Activated T-helper 1 cell treated with anti-CD3 and anti-CD28 coated beads, Interleukin-2, amount 50 U/mL, for 16 hours (primary cell): ENCODE data around the gene ARHGEF19.
"Not testable (repeated sequence)": the region's sequence is repeated elsewhere in the genome, so short reads cannot be mapped to it uniquely, and the experiment has no call there.

Experiments used
- DNase-seq, 2 donors: peaks; one replicate each; pipeline ENCODE4 v3.0.0-alpha.2; 2020; ENCODE audit warnings: low read depth in 1 of 2, low spot score in 1 of 2

The ARHGEF19 gene

DNA sequence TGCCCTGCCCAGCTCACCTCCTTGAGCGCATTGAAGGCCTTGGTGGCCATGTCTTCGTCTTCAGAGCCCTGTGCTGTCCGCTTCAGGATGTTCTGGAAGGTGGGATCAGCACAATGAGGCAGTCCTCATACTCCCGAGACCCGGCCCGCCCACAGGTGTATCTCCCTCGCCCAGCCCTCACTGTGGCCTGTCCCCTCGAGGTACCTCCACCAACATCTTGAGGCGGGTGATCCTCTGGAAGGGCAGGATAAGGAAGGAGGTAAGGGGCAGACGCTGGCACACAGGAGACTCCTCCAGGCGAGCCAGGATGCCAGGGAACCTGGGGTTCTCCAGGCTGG lies 7.1 kb downstream of the ARHGEF19 start:
- no peak for DNase-seq

DNA sequence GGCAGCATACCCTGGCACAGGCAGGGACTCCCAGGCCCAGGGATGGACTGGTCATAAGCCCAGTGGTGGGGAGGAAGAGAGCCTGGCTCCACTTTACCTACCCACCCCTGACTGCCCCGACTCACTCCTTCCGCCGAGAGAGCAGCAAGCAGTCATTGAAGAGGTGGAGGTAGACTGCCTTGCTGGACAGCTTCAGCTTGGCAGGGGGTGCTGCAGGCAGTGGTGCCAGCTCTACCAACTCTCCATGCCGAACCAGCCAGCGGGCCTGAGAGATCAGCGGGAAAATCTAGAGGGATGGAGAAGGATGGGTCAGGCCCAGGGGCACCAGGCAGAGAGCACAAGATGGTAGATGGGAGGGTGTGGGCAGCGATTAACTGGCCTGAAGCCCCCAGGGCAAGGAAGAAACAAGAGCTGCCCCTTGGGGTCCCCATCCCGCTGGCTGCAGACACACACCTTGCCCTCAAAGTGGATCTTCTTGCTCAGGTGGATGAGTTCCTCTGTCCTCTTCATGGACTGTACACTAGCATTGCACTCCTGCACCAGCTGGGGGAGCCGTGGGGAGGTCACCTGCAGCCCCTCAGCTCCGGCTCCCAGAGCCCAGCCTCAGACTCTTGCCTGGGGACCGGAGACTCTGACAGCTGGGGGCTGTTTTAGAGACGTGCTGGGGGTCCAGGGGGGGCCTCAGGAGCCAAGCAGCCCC lies 7.7 kb downstream of the ARHGEF19 start:
- DNase-seq = no peak

DNA sequence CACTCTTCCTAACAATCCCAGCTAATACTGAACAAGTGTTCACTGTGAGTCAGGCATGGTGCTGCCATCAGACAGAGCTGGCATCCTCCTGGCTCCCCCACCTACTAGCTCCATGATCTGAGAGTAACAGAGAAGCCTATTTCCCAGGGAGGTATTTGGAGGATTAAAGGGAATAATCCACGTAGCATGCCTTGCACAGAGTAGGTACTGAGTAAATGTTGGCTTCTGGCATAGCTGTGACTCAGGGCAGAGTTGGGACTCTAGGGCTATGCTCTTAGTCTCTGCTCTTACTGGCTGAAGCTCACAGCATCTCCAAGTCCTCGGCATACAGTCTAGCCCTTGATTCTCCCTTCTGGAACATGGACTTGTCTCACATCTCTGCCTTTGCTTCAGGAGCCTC lies 8.2 kb downstream of the ARHGEF19 start:
- DNase-seq = no peak

DNA sequence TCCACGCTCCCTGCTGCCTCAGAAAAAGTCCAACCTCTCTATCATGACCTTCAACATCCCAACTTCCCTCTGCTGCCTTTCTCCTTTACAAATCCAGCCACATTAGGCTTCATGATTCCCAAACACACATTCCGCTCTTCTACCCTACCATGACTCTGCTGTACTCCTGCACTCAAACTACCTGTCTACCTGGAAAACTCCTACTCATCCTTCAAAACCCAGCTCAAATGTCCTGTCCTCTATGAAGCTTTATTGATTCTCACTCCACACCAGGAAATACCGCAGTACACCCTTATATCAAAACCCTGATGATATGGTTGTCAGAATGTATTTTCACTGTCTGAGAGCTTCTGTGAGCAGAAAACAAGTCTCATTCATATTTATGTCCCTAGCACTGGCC lies 8.9 kb downstream of the ARHGEF19 start:
- no peak for DNase-seq

DNA sequence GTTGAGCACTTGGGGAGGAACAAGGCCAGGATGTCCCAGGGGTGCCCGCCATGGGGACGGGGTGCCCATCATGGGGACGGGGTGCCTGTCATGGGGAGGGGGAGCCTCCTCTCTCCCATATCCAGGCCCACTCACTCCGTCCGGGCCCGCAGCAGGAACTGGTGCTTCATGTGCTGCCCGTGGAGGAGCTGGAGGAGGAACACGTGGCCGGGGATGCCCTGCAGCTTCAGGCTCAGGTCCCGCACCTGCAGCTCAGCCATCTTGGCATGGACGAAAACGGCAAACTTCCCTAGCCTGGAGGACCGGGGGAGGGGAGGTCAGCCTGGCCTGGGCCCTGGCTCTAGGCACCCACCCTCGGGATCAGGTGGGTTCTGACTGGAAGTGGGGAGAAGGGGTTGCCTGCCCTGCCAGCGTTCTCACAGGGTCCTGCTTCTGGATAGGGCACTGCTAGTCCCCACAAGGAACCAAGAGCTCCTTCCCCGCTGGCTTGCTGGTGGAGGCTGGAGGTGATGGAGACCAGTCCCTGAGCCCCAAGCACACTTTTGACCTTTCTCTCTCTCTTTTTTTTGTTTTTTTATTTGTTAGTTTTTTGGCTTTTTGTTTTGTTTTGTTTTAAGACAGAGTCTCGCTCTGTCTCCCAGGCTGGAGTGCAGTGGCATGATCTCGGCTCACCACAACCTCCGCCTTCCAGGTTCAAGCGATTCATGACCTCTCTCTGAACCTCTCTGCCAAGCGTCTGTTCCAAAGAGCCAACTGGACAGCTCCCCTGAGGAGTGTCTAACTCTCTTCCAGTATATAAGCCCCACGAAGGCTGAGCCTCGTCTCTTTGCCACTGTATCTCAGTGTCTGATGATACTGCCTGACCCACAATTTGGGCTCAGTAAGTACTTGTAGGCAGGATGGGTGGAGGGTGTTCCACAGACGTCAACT lies 9.9 kb downstream of the ARHGEF19 start:
- no peak for DNase-seq

DNA sequence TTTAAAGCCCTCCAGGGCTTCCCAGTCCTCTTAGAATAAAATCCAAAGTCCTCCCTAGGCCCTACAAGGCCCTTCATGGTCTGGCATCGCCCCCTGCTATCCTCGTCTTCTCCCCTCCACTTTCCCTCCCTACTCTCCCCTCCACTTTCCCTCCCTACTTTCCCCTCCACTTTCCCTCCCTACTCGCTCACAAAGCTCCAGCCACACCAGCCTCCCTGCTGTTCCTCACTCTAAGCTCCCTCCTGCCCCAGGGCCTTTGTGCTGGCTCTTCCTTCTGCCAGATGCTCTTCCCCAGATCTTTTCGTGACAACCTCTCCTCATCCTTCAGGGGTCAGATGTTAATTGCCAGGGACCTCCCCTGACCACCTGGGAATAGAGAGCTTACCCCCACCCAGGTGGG lies 12.8 kb downstream of the ARHGEF19 start:
- no peak for DNase-seq

DNA sequence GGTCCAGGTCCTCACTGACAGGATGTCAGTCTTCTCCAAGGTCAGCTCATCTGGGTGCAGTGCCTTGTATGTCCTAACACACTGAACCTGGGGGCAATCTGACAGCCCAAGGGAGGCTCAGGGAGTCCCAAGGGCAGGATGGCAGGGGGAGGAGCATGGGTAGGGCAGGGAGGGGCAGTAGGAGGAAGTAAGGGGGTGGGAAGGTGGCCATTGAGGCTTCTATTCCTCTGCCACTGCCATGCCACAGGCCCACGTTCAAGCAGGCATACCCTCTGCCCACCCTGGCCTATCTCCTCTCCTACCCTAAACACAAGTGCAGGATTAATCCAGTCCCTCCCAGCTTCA lies 13.3 kb downstream of the ARHGEF19 start:
- DNase-seq = no peak

DNA sequence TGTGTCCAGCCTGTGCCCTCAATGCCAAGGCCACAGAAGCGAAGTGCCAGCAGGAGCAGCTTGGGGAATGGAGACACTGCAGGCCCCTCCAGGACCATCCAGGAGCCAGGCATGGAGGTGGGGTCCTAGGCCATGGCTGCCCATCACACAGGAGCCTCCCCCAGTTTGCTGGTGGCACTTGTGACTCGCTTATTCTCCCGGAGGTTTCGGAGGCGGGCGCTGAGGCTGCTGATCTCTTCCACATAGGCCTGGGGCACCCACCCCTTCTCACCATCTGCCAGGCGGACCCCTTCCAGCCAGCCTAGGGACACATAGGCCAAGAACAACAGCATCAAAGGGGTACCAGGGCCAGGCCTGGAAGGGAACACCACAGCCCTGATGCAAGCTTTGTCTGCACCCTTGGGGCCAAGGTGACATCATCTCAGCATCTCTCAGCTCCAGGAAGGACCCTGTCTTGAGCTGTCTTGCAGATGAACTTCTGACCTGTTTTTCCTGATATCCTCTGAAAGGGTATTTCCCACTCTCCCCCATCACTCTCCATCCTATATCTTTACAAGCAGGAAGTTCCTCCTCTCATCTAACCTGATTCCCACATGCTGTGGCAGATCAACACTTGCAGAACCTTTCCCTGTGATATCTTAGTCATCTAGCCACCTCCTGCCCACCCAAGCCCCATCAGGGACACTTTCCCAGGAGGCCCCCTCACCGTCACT lies 13.9 kb downstream of the ARHGEF19 start:
- DNase-seq = no peak

DNA sequence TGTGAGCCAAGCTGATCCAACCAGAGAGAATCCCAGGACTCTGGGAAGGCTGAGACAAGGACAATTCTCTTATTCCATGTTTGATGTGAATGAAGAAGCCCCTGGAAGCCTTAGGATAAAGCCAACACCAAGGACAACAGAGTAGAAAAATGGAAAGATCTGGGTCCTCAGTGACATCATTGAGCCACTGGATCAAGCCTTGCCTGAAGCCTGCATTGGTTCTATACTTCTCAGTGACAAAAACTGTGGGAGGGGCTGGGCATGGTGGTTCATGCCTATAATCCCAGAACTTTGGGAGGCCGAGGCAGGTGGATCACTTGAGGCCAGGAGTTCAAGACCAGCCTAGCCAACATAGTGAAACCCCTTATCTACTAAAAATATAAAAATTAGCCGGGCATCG lies 15.6 kb downstream of the ARHGEF19 start:
- no peak for DNase-seq

DNA sequence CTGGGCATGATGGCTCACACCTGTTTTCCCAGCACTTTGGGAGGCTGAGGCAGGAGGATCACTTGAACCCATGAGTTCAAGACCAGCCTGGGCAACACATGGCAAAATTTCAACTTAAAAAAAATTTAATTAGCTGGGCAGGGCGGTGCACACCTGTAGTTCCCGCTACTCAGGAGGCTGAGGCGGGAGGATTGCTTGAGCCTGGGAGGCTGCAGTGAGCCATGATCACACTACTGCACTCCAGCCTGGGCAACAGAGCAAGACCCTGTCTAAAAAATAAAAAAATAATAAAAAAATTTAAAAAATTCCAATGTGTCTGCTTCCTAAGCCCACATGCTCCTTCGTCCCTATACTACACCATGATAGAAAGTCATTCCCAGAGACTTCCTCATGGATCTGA lies 16.3 kb downstream of the ARHGEF19 start:
- DNase-seq = not testable (repeated sequence)

DNA sequence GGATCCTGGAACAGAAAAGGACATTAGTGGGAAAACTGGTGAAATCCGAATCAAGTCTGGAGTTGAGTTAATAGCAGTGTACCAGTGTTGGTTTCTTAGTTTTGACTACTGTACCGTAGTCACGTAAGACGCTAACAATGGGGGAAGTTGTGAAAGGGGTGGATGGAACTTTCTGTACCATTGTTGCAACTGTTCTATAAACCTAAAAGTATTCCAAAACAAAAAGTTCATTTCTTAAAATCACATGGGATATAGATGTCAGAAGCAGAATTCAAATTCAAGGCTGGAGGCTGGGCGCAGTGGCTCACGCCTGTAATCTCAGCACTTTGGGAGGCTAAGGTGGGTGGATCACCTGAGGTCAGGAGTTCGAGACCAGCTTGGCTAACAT lies 16.9 kb downstream of the ARHGEF19 start:
- DNase-seq = no peak

DNA sequence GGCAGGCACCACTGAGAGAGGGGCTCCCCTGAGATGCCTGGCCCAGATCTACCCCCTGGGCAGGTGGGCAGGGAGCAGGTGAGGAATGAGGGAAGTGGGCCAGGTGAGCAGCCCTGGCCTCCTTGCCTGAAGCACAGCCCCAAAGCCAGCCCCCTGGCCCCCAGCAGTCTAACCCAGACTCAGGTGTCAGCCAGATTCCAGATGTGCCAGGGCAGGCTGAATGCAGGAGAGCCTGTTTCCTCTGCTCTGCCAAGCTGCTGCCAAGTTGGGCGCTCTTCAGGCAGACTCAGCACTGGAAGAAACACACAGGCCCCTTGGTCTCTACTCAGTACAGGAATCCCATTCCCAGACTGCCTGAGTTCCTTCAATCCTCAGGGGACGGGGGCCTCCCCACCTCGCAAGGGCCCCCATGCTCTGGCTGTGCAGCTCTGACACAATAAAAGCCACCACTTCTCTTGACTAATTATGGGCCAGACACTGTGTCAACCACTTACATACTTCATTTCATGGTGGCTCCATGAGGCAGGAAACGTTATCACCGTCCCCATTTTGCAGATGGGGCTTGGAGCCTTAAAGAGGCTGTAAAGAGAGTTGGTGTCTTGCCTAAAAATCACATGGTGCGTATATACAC lies 20.4 kb downstream of the ARHGEF19 start:
- DNase-seq = no peak

DNA sequence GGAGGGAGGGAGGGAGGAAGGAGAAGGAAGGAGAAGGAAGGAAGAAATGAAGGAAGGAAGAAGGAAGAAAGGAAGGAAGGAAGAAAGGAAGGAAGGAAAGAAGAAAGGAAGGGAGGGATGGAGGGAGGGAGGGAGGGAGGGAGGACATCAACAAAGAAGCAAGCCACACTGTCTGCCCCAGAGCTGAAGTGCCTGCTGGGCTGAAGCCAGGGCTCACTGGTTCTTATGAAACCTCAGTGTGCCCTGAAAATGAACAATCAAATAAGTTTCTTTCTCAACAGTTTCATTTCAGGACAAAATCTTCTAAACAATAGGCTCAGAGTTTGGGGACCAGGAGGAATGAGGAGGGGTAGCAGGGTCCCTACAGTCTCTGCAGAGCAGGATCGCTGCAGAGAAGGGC lies 21.1 kb downstream of the ARHGEF19 start:
- no peak for DNase-seq

DNA sequence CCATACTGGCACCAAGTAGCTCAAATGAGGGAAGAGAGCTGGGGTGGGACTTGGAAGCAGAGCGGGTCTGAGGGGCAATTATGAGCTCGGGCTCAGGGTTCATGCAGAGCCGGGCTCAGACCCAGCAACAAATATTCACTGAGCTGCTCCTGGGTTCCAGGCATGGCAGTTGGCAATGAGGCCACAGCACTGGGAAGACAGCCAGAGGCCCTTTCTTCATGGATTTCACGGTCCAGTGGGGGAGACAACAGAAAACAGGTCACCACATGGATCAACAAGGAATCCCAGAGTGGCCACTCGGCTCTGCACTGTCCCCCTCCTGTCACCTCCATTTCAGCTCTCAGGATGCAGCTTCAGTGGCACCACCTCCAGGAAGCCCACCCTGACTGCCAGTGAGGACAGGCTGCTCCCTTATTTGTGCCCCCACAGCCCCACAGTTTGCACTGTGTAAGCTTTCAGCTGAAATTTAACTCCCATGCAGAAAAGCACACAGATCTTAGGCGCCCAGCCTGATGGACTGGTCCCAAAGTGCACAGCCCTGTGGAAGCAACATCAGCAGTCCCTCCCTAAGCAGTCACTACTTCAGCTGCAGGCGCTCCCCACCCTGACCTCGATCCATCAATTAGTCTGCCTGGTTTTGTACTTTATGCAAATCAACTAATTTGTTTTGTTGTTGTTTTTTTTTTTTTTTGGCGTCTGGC lies 22.4 kb downstream of the ARHGEF19 start:
- no peak for DNase-seq

DNA sequence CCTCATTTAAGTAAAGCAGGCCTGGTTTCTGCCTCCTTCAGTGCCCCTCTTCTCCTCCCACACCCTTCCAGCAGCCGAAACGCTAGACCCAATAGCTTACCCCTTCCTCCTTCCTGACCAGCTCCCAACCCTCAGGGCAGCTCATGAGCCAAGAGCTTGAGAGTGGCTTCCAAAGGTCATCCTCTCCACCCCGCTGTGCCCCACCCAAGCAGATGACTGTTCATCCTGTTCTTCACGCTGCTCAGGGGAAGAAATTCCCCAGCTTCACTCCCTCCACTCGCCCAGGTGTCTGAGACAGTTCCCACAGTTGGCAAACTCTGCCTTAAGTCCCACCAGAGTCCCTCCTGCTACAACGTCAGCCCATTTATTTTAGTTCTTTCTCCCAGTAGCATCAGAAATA lies 23.4 kb downstream of the ARHGEF19 start:
- no peak for DNase-seq

DNA sequence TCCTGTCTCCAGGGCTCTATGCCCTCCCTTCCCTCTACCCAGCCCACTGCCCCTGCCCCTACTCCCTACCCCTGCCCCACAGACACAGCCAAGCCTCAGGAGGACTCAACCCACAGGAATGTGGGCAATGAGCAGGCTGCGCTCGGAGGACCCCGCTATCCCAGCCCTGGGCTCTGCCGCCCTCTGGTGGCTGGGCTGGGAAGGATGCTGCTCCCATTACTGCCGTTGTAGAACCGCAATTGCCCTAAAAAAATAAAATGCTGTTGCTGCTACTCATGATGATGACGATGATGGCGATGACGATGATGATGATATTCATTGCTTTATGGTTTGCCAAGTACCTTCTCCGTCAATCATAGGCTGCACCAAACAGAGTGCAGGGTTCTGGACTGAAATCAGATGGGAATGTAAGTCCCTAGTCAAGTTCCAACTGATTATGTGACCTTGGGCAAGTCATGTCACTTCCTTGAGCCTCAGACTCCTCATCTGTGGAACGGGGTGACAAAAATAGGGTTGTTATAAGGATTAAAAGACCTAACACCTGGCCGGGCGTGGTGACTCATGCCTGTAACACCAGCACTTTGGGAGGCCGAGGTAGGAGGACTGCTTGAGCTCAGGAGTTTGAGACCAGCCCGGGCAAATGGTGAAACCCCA lies 24.6 kb downstream of the ARHGEF19 start:
- DNase-seq = peak; percentile 62 to 63

DNA sequence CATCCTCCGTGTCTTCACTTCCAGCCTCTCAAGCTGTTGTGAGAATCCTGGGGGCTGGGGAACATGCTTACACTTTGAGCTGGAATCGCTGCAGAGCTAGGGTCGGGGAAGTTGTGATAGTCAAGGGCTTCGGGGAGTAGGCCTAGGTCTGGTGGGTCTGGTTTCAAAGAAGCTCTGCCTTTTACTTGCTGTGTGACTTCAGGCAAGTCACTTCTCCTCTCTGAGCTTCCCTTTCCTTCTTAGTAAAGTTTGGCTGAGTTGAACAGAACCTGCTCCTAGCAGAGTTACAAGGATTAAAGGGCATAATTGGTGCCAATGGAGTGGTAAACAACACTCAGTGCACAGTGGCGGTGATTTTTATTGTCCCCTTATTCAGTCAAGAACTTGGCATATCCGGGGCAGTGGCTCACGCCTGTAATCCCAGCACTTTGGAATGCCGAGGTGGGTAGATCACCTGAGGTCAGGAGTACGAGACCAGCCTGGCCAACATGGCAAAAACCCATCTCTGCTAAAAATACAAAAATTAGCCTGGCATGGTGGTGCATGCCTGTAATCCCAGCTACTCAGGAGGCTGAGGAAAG lies 25.7 kb downstream of the ARHGEF19 start:
- no peak for DNase-seq

DNA sequence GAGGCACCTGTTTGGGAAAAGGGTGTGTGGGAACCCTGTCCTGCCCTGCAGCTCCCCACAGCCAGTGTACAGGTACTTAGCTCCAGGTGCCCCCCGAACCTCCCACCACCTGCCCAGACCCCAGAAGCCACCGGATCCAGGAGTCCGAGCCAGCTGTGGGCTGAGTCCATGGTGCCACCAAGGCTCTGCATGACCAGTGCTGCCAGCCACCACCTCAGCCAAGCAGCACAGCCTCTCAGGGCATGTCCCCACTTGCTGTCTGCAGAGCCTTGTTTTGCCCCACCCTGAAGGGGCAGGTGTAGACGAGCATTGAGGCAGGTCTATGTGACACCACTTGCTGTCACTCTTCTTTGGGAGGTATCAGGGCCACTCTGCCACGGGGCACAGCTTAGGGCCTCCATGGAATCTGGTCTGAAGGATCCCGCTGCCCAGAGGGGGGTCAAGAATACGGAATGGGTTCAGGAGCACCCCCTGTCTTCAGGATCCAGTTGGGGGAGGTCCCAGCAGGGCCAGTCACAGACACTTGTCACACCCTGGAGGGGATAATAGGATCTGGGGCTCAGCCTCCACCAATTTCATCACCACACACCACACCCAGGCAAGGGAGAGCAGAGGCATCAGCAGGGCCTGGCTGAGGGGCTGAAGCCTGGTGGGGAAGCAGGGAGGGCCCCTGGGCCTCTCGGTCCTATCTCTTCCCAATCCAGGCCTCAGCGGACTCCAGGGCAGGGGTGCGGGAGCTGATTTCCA lies 27.7 kb downstream of the ARHGEF19 start:
- no peak for DNase-seq

DNA sequence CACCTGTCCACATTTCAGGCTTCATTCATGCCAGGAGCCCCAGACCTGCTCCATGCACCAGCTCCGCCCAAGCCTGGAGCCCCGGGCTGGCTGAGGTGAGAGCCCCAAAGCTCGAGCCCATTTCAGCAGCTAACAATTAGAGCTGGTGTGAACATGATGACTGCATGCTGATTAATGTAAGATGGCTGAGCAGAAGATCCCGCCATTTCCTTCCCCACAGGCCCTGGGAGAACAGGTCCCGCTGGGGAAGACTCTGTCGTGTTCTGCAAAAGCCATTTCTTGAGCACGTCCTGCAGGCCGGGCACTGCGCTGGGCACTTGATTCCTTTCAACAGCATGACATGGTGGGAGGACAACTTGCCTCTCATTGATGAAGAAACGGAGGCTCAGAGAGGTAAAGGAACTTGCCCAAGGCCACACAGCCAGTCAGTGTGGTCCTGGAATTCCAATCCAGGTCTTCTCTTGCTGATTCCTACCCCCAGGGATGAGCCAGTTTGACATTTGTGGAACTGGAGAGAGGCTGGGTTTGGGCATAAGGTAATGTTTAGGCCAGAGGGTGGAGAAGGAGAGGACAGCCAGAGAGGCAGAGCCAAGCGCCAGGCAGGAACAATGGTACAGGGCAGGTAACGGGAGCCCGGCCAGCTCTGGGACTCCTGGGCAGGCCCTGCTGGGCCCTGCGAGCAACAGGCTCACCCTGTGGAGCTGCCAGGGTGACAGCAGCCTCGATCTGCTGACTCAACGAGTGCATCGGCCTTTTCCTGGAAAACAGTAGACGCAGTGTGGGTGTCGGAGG lies 28.5 kb downstream of the ARHGEF19 start:
- DNase-seq = no peak
